Omental fat pad (tissue), 4 donors: Measurements from ENCODE around the gene TPI1. TPM values are rescaled to one million over a fixed set of nuclear protein-coding genes. Genes with fewer than 3 reads are reported as not detected.

Experiments used
- ATAC-seq: fragments of 150-250 bp; one replicate; pipeline ENCODE4 v1.9.1; 2016; ENCODE audit warnings: mild to moderate bottlenecking, moderate library complexity; ENCODE audit not compliant: low FRiP score
- DNase-seq: peaks from one replicate; pipeline ENCODE4 v3.0.0-alpha.2; 2019; ENCODE audit warnings: low spot score
- total RNA-seq, 4 donors: library from RNA; depleted of rRNA; stranded (reverse); fragments of >200 nt; gene quantifications; one replicate each; pipeline ENCODE4 v1.1.0, GENCODE V29; 2016
- TF ChIP-seq, protein P1 (sequence below), 3 donors: fragments of 450-650 bp; IDR thresholded peaks; one replicate each; pipeline ENCODE4 v1.5.1; 2016 to 2017; ENCODE audit warnings: antibody characterized with exemption in 3 of 3, mild to moderate bottlenecking in 3 of 3, moderate library complexity in 2 of 3

TPI1 gene
- total RNA-seq, 4 donors from 2014 or later = 254 to 446 (median 375) TPM

DNA sequence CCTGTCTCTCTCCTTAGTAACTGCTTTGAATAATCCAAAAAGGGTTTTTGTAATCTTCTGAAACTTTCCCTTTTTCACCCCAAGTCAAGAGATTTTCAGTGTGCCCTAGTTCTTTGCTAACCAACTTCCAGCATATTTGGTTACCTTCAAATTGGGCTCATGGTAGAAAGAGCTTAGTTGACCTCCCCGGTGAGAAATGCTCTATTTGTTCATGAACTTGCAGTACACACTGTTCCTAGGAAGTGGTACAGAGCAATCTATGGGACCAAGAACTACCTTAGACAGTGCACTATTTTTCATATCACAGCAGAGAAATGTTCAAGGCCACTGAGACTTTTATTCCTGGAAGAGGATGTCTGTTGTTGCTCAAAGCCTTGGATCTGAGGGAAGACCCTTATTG lies 13.7 kb upstream of the TPI1 start:
- TF ChIP-seq, protein P1, sequence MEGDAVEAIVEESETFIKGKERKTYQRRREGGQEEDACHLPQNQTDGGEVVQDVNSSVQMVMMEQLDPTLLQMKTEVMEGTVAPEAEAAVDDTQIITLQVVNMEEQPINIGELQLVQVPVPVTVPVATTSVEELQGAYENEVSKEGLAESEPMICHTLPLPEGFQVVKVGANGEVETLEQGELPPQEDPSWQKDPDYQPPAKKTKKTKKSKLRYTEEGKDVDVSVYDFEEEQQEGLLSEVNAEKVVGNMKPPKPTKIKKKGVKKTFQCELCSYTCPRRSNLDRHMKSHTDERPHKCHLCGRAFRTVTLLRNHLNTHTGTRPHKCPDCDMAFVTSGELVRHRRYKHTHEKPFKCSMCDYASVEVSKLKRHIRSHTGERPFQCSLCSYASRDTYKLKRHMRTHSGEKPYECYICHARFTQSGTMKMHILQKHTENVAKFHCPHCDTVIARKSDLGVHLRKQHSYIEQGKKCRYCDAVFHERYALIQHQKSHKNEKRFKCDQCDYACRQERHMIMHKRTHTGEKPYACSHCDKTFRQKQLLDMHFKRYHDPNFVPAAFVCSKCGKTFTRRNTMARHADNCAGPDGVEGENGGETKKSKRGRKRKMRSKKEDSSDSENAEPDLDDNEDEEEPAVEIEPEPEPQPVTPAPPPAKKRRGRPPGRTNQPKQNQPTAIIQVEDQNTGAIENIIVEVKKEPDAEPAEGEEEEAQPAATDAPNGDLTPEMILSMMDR (IDR thresholded peaks at IDR 0.05) = no peak
- ATAC-seq = no peak
- DNase-seq = no peak

DNA sequence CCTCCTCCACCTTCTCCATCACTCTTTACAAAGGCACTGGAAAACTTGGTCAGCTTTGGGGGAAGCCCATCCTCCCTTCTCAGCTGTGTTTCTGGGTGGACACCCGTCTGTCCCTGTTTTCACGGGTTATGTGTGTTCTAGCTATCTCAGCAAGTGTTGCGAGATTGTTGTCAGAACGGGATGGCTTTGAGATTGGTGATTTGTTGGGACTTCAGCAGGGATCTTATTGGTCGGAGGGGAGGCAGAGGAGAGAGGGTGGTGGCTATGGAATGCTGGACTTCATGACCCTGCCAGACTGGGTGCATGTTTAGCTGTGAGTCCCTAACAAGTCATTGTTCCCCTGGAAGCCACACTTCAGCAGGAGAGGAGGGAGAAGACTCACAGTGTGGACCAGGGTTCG lies 13.3 kb upstream of the TPI1 start:
- TF ChIP-seq, protein P1 (IDR thresholded peaks at IDR 0.05) = no peak
- ATAC-seq (no peak), DNase-seq (no peak)

- no peak for ATAC-seq
- no peak for DNase-seq
- TF ChIP-seq, protein P1 (IDR thresholded peaks at IDR 0.05) = no peak
Observed at GRCh38 chr12:6855322-6855721, 12.0 kb upstream of the TPI1 start.

GRCh38 chr12:6858799-6859198 lies 8.5 kb upstream of the TPI1 start:
- TF ChIP-seq, protein P1 (IDR thresholded peaks at IDR 0.05) = no peak
- no peak for DNase-seq
- no peak for ATAC-seq

- ATAC-seq (no peak), DNase-seq (no peak)
- TF ChIP-seq, protein P1 (IDR thresholded peaks at IDR 0.05) = no peak
Observed at GRCh38 chr12:6860116-6860515, 7.2 kb upstream of the TPI1 start.

DNA sequence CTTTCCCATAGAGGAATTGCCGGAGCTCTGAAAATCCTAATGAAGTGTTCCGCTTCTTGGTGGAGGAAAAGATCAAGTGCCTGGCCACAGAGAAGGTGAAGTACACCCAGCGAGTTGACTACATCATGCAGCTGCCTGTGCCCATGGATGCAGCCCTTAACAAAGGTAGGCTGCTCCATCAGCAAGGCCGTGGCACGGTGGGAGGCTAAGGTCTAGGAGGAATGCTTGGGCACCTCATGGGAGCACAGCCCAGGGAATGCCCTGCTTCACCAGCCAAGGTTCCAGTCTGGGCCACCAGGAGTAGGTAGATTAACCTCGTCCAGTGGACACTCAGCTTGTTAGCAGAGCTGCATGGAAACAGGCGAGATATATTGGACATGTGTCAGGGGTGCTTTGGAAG lies 6.4 kb upstream of the TPI1 start:
- TF ChIP-seq, protein P1 (IDR thresholded peaks at IDR 0.05) = no peak
- DNase-seq = no peak
- no peak for ATAC-seq

- TF ChIP-seq, protein P1 (IDR thresholded peaks at IDR 0.05) = no peak
- ATAC-seq = no peak
- DNase-seq = no peak
Observed at GRCh38 chr12:6861391-6861790, 5.9 kb upstream of the TPI1 start.
